ENCODE data around the gene MAP1S.

Gene MAP1S

DNA sequence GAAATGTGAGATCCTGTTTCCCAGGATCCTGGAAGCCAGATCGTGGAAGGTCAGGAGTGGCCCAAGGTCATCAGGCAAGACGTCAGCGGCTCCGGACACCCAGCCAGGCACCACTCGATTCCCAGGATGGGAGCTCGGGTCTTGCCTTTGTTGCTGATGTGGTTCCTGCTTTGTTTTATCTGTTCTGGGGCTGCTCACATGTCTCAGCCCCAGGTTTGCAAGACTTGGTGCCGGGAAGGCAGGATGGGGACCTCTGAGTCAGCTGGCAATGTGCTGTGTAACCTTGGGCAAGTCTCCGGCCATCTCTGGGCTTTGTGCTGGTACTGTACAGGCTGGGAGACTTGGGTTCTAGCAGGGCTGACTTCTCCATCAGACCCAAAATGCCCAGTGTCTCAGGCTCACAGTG is 30.6 kb downstream of the MAP1S start:
- no peak overlapping the region for H3K9ac ChIP-seq (ENCODE audit: low read length)
- H3K4me3 ChIP-seq (ENCODE audit: low read depth, low read length): no peak overlapping the region
- no peaks in the 10 kb centered on the region for H3K36me3 ChIP-seq (ENCODE audit: control insufficient read depth in 1 of 2, insufficient read depth in 2 of 2, low read length in 2 of 2)
- no peak overlapping the region for H3K27ac ChIP-seq (ENCODE audit: low read depth, low read length)
- no peak overlapping the region for H2AK5ac ChIP-seq (ENCODE audit: low read length)
- H3K18ac ChIP-seq (ENCODE audit: low read length): no peak overlapping the region
- H3K9me3 ChIP-seq (ENCODE audit: insufficient read depth, low read depth, low read length): peaks cover 4% of the 10 kb centered on the region
- H4K12ac ChIP-seq (ENCODE audit: low read depth, low read length): no peak overlapping the region
- H2BK120ac ChIP-seq (ENCODE audit: insufficient read depth, low read length, poor library complexity): no peak overlapping the region
- H3K4me1 ChIP-seq (ENCODE audit: control insufficient read depth in 1 of 2, insufficient read depth in 2 of 2, low read length in 2 of 2): peaks cover 5 to 6% of the 10 kb centered on the region in 2 experiments
- no peaks in the 10 kb centered on the region for H3K79me1 ChIP-seq (ENCODE audit: low read length)
- H3K27me3 ChIP-seq (ENCODE audit: insufficient read depth, low read length): no peaks in the 10 kb centered on the region
- H4K8ac ChIP-seq (ENCODE audit: low read depth, low read length): no peak overlapping the region
- H3K4me2 ChIP-seq (ENCODE audit: low read length): no peak overlapping the region
- WGBS (ENCODE audit: extremely low coverage, insufficient coverage, insufficient read length): no CpG with 5 or more reads among the region's 8 CpGs
- H2AFZ ChIP-seq (ENCODE audit: insufficient read depth, low read length, poor library complexity): no peak overlapping the region
- H3K4ac ChIP-seq (ENCODE audit: low read depth, low read length): no peak overlapping the region
- DNase-seq: no peak
- no peak overlapping the region for H3K23ac ChIP-seq (ENCODE audit: low read length)
- no peak overlapping the region for H2BK12ac ChIP-seq (ENCODE audit: low read length)
- H2BK5ac ChIP-seq (ENCODE audit: low read depth, low read length, poor library complexity): no peak overlapping the region
- H3K79me2 ChIP-seq (ENCODE audit: control insufficient read depth, insufficient read depth, low read length, poor library complexity): no peaks in the 10 kb centered on the region
- H4K91ac ChIP-seq (ENCODE audit: low read depth, low read length): no peak overlapping the region
- no peak overlapping the region for H3K14ac ChIP-seq (ENCODE audit: low read length)

DNA sequence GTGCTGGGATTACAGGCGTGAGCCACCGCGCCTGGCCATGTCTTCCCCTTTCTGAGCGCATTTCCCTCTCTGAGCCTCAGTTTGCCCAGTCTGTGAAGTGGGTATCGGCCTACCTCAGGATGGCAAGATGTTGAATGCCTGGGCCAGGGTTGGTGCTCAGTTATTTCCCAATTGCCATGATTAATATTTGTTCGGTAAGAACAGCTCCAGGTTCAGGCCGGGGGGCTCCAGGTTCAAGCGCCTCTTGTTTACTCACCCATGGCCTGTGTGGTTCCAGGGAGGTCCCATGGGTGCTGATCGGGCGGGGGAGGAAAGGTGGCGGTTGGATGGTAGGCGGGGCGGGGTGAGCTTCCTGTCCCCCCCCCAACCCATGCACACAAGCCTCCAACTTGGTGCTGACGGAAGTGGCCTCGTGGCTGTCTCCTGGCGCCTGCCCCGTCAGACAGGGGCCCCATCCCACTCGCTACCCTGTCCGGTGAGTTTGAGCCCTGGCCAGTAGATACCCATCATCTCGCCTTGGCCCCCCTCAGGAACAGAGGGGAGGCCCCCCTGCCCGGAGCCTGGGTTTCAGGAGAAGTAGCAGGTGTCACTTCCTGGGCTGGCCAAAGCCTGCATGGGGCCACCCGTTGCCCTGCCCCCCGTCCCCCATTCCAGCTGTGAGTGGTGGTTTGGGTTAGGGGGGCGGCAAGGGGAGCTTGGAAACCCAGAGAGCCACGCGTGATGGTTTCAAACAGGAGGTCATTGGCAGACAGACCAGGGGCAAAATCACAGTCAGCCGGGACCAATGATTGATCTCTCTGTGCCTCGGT is 32.0 kb downstream of the MAP1S start, which contains the start of gene FCHO1:
FCHO1 (plus strand) TSS at position 375 of the 809 bp plus-strand sequence. CDS start 3,688 bp downstream, outside the sequence.
- Histone ChIP-seq H4K8ac (ENCODE audit: low read depth, low read length) (no peak within 1 kb of the TSS), H2AFZ (ENCODE audit: insufficient read depth, low read length, poor library complexity) (no peak within 1 kb of the TSS), H3K79me2 (ENCODE audit: control insufficient read depth, insufficient read depth, low read length, poor library complexity) (no peaks in the 10 kb centered on the region), H3K79me1 (ENCODE audit: low read length) (no peaks in the 10 kb centered on the region), H3K4me1 (ENCODE audit: control insufficient read depth in 1 of 2, insufficient read depth in 2 of 2, low read length in 2 of 2) (peaks cover 5 to 6% of the 10 kb centered on the region in 2 experiments), H2BK12ac (ENCODE audit: low read length) (no peak within 1 kb of the TSS), H3K4me2 (ENCODE audit: low read length) (no peak within 1 kb of the TSS), H3K36me3 (ENCODE audit: control insufficient read depth in 1 of 2, insufficient read depth in 2 of 2, low read length in 2 of 2) (no peaks in the 10 kb centered on the region), H3K9ac (ENCODE audit: low read length) (no peak within 1 kb of the TSS), H3K4me3 (ENCODE audit: low read depth, low read length) (no peak within 1 kb of the TSS), H3K18ac (ENCODE audit: low read length) (no peak within 1 kb of the TSS), H4K91ac (ENCODE audit: low read depth, low read length) (no peak within 1 kb of the TSS), H3K9me3 (ENCODE audit: insufficient read depth, low read depth, low read length) (peaks cover 4% of the 10 kb centered on the region), H3K14ac (ENCODE audit: low read length) (no peak within 1 kb of the TSS), H3K27ac (ENCODE audit: low read depth, low read length) (no peak within 1 kb of the TSS), H2BK5ac (ENCODE audit: low read depth, low read length, poor library complexity) (no peak within 1 kb of the TSS), H3K27me3 (ENCODE audit: insufficient read depth, low read length) (no peaks in the 10 kb centered on the region), H4K12ac (ENCODE audit: low read depth, low read length) (no peak within 1 kb of the TSS), H3K4ac (ENCODE audit: low read depth, low read length) (no peak within 1 kb of the TSS), H2BK120ac (ENCODE audit: insufficient read depth, low read length, poor library complexity) (no peak within 1 kb of the TSS), H3K23ac (ENCODE audit: low read length) (no peak within 1 kb of the TSS), H2AK5ac (ENCODE audit: low read length) (no peak within 1 kb of the TSS)
- no CpG with 5 or more reads among the region's 28 CpGs for WGBS (ENCODE audit: extremely low coverage, insufficient coverage, insufficient read length)
- DNase-seq: no peak

DNA sequence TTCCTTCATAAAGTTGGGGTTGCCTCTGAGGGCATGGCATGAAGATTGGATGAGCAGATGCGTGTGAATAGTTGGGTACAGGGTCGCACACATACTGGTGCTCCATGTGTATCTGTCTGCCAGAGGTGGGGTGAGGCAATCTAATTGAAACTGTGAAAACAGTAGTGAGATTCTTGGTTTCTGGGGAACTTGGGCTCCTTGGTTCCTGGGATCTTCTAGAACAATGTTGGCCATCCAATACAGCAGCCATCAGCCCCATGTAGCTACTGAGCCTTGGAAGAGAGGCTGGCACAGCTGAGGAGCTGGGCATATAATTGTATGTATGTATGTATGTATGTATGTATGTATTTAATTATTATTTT is 32.6 kb downstream of the MAP1S start:
- H2AK5ac ChIP-seq (ENCODE audit: low read length): no peak overlapping the region
- H3K27me3 ChIP-seq (ENCODE audit: insufficient read depth, low read length): no peaks in the 10 kb centered on the region
- H3K27ac ChIP-seq (ENCODE audit: low read depth, low read length): no peak overlapping the region
- no peak overlapping the region for H4K8ac ChIP-seq (ENCODE audit: low read depth, low read length)
- no peak overlapping the region for H2BK12ac ChIP-seq (ENCODE audit: low read length)
- no peak overlapping the region for H3K4me2 ChIP-seq (ENCODE audit: low read length)
- H3K36me3 ChIP-seq (ENCODE audit: control insufficient read depth in 1 of 2, insufficient read depth in 2 of 2, low read length in 2 of 2): no peaks in the 10 kb centered on the region
- no peak overlapping the region for H2BK5ac ChIP-seq (ENCODE audit: low read depth, low read length, poor library complexity)
- H4K12ac ChIP-seq (ENCODE audit: low read depth, low read length): no peak overlapping the region
- WGBS (ENCODE audit: extremely low coverage, insufficient coverage, insufficient read length): no CpG with 5 or more reads among the region's 2 CpGs
- H3K9ac ChIP-seq (ENCODE audit: low read length): no peak overlapping the region
- H3K18ac ChIP-seq (ENCODE audit: low read length): no peak overlapping the region
- H2AFZ ChIP-seq (ENCODE audit: insufficient read depth, low read length, poor library complexity): no peak overlapping the region
- H3K79me2 ChIP-seq (ENCODE audit: control insufficient read depth, insufficient read depth, low read length, poor library complexity): no peaks in the 10 kb centered on the region
- no peak overlapping the region for H4K91ac ChIP-seq (ENCODE audit: low read depth, low read length)
- H3K9me3 ChIP-seq (ENCODE audit: insufficient read depth, low read depth, low read length): peaks cover 4% of the 10 kb centered on the region
- DNase-seq: no peak
- no peak overlapping the region for H3K23ac ChIP-seq (ENCODE audit: low read length)
- H3K79me1 ChIP-seq (ENCODE audit: low read length): no peaks in the 10 kb centered on the region
- H3K14ac ChIP-seq (ENCODE audit: low read length): no peak overlapping the region
- H3K4me3 ChIP-seq (ENCODE audit: low read depth, low read length): no peak overlapping the region
- no peak overlapping the region for H3K4ac ChIP-seq (ENCODE audit: low read depth, low read length)
- H2BK120ac ChIP-seq (ENCODE audit: insufficient read depth, low read length, poor library complexity): no peak overlapping the region
- H3K4me1 ChIP-seq (ENCODE audit: control insufficient read depth in 1 of 2, insufficient read depth in 2 of 2, low read length in 2 of 2): peaks cover 5 to 6% of the 10 kb centered on the region in 2 experiments

DNA sequence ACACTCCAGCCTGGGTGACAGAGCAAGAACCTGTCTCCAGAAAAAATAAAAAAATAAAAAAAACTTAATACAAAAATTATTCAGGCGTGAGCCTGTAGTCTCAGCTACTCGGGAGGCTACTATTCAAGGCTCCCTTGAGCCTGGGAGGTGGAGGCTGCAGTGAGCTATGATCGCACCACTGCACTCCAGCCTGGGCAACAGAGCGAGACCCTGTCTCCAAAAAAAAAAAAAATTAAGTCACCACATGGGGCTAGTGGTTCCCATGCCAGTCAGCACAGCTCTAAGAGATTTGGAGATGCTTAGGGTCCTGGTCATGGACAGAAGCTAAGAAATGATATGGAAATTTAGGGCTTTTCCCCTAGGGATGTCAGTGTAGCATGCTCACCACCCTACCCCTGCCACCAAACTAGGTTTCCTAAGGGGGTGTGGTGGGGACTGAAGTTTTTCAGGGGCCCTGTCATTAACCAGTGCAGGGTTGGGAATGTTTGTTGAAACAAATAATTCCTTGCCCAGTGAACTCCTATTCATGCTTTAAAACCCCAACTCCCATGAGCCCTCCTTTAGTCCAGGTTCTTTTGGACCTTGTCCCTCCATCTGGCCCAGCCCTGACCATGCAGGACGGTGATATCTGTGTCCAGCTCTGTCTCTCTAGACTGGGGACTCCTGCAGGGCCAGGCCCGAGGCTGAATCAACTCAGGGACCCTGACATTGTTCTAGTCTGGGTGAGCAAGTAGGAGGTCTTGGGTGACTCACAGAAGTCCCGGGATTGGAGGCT is 33.8 kb downstream of the MAP1S start:
- Histone ChIP-seq H2BK5ac (ENCODE audit: low read depth, low read length, poor library complexity) (no peak overlapping the region), H3K36me3 (ENCODE audit: control insufficient read depth in 1 of 2, insufficient read depth in 2 of 2, low read length in 2 of 2) (no peaks in the 10 kb centered on the region), H3K4me1 (ENCODE audit: control insufficient read depth in 1 of 2, insufficient read depth in 2 of 2, low read length in 2 of 2) (no peaks in the 10 kb centered on the region), H3K14ac (ENCODE audit: low read length) (no peak overlapping the region), H3K4ac (ENCODE audit: low read depth, low read length) (no peak overlapping the region), H4K8ac (ENCODE audit: low read depth, low read length) (no peak overlapping the region), H3K18ac (ENCODE audit: low read length) (no peak overlapping the region), H3K23ac (ENCODE audit: low read length) (no peak overlapping the region), H2BK120ac (ENCODE audit: insufficient read depth, low read length, poor library complexity) (no peak overlapping the region), H3K27ac (ENCODE audit: low read depth, low read length) (no peak overlapping the region), H4K91ac (ENCODE audit: low read depth, low read length) (no peak overlapping the region), H3K79me1 (ENCODE audit: low read length) (no peaks in the 10 kb centered on the region), H3K9ac (ENCODE audit: low read length) (no peak overlapping the region), H3K4me2 (ENCODE audit: low read length) (no peak overlapping the region), H3K9me3 (ENCODE audit: insufficient read depth, low read depth, low read length) (peaks cover 2% of the 10 kb centered on the region), H3K27me3 (ENCODE audit: insufficient read depth, low read length) (no peaks in the 10 kb centered on the region), H3K4me3 (ENCODE audit: low read depth, low read length) (no peak overlapping the region), H2BK12ac (ENCODE audit: low read length) (no peak overlapping the region), H2AFZ (ENCODE audit: insufficient read depth, low read length, poor library complexity) (no peak overlapping the region), H3K79me2 (ENCODE audit: control insufficient read depth, insufficient read depth, low read length, poor library complexity) (no peaks in the 10 kb centered on the region), H4K12ac (ENCODE audit: low read depth, low read length) (no peak overlapping the region), H2AK5ac (ENCODE audit: low read length) (no peak overlapping the region)
- DNase-seq: no peak
- no CpG with 5 or more reads among the region's 7 CpGs for WGBS (ENCODE audit: extremely low coverage, insufficient coverage, insufficient read length)

Measured in trophoblast cell (in vitro differentiated cells and primary cell).